GM21786 (cell line): Measurements from ENCODE around the gene CRACDL.

Experiments
- ATAC-seq: cut with Tn5 transposase; IDR thresholded peaks from one replicate; pipeline ENCODE4 v1.9.1; 2021; ENCODE audit not compliant: unreplicated experiment

CRACDL gene, protein sequence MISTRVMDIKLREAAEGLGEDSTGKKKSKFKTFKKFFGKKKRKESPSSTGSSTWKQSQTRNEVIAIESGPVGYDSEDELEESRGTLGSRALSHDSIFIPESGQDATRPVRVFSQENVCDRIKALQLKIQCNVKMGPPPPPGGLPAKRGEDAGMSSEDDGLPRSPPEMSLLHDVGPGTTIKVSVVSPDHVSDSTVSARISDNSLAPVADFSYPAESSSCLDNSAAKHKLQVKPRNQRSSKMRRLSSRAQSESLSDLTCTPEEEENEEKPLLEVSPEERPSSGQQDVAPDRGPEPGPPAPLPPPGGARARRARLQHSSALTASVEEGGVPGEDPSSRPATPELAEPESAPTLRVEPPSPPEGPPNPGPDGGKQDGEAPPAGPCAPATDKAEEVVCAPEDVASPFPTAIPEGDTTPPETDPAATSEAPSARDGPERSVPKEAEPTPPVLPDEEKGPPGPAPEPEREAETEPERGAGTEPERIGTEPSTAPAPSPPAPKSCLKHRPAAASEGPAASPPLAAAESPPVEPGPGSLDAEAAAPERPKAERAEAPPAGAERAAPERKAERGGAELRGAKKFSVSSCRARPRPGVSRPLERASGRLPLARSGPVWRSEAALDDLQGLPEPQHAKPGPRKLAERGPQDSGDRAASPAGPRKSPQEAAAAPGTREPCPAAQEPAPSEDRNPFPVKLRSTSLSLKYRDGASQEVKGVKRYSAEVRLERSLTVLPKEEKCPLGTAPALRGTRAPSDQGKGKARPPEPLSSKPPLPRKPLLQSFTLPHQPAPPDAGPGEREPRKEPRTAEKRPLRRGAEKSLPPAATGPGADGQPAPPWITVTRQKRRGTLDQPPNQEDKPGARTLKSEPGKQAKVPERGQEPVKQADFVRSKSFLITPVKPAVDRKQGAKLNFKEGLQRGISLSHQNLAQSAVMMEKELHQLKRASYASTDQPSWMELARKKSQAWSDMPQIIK

GRCh38 chr2:98935777-98936352 lies at the start of gene CRACDL:
Gene CRACDL (minus strand): TSS chr2:98936225. CDS start chr2:98846800, 89,425 bp downstream.
- ATAC-seq: no peak

DNA sequence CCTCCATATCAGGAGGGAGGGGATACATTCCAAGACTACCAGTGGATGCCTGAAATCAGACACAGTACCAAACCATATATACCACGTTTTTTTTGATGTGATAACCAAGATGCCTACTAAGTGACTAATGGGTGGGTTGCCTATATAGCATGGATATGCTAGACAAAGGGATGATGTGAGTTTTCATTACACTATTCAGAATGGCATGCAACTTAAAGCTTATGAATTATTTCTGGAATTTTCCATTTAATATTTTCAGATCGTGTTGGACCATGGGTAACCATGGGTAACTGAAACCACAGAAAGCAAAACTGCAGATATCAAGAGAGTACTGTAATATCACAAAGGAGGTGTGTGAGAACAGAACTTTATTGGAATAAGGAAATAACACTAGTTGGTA lies 39.6 kb upstream of the CRACDL start:
- no peak for ATAC-seq

GRCh38 chr2:98972582-98973167 lies 36.6 kb upstream of the CRACDL start:
- no peak for ATAC-seq

DNA sequence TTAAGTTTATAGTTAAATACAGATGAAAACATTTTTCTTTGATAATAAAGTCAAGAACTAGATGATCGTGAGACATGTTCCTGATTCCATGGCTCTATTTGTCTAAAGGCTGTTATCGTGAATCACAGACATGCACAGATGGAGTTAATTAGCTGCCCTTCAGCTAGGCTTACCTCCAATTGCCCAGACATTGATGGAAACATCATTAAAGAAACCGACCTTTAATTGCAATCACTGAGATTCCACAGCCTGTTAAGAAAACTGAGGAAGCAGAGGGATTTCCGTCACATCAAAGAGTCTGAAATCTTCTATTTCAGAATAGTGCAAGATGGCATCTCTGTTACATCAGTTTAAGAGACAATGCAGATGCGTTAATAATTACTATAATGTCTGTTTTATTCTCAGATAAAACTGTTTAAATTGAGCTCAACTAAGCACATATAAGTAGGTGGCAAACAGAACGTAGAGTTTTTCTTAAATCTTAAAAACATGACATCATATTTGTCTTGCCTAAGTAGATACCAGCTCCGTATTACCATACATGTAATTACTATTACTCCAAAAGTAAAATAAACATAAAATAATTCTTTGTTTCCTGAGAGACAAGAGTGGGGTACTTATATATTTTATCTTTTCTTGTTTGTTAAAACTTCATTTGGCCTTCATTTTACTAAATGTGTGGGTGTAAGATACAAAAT lies 23.9 kb upstream of the CRACDL start:
- ATAC-seq: no peak

- ATAC-seq: no peak
These were observed 16.9 kb upstream of the CRACDL start for GRCh38 chr2:98952966-98953365.

GRCh38 chr2:98948956-98949739 lies 13.1 kb upstream of the CRACDL start:
- no peak for ATAC-seq

- no peak for ATAC-seq
These were observed 11.5 kb upstream of the CRACDL start for GRCh38 chr2:98947554-98947953.

DNA sequence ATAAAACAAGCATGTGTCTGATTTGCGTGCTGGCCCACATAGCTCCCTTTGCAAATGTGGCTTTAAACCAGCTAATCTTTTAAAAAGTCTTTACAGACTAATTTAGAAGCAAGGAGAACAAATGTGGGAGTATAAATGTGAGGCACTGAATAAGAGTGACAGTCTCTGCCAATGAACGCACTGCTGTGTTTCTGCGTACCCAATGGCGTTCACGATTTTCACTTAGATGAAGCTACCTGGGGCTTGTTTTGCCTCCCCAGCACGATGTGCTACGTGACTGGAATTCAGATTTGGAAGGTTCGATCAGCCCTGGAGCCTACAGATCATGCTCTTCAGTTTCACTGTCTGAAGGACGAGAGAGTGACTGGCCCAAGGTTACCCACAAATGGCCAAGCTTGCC lies 10.8 kb upstream of the CRACDL start:
- no peak for ATAC-seq

DNA sequence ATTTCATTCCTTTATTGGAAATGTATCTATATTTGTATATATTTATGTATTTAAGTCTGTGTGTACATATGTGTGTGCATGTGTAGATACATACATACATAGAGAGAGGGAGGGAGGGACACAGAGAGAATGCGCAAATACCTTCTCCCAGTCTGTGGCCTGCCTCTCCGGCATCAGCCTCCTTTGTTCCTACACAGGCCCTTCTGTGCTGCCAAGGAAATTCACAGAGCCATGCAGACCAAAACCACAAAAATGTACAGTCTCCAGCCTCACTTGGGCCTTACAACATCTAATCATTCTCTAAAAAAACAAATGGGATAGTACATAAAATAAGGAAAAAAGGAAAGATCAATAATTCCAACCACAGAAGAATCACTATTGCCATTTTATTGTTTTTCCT lies 8.8 kb upstream of the CRACDL start:
- no peak for ATAC-seq

- ATAC-seq: no peak
These were observed 4.1 kb upstream of the CRACDL start for GRCh38 chr2:98940102-98940501.

DNA sequence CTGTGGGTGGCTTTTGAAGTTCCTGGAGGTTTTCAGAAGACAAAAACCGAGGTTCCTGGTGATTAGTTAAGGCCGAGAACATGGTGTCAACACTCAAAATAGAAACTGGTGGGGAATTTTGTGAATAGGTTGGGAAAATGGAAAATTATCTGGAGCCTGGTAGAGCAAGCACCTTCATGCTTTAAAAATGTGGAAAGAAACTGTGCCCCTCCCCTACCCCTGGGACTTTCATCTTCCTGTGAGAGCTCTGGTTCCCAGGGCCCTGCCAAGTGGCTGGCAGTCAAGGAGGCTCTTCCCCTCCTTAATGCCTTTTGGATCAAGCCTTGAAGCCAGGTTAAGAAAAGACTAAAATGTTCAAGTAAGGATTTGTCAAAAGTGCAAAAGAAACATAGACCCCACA lies 1.9 kb upstream of the CRACDL start:
- ATAC-seq: no peak

DNA sequence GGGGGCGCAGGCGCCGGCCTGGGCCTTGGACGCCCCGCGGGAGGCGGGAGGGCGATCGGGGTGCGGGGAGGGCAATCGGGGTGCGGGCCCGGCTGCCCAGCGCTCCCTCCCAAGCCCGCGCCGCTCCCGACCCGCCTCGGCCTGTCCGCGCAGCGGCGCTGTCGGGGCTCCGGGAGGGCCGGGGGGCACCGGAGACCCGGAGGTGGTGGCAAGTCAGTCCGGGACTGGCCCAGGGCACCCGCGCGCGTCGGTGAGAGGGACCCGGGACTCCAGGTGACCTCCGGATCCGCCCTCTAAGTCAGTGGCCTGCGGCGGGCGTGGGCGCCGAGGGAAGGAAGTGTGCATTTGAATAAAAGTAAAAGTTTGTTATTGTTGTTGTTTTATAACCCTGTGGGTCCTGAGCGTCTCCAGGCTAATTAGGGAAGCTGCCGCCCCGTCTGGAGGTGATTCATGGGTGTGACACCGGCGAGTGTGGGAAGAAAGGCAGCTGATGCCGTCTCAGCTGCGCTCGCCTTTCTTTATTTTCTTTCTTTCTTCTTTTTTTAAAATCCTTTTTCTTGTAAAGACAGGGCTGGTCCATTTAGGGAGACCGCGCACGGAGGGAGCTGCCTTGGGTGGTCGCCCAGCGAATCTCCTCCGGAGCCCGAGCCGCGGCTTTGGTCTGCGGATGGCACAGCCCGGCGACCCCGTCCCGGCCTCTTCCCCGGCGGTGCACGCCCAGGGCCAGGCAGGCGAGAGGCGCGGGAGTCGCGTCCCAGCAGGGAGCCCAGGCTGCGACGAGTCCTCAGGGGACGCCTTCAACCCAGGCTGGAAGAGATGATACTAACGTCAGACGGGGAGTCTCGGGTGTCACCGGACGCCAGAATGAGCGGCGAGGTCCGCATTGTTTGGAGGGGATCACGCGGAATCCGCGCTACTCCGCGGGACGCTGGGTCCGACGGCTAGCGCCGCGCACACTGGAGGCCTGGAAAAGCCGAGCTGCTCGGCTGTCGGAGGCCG lies 627 bp upstream of the CRACDL start:
- ATAC-seq: no peak

GRCh38 chr2:98935111-98935770 lies 784 bp downstream of the CRACDL start:
- no peak for ATAC-seq

GRCh38 chr2:98932778-98933343 lies 3.2 kb downstream of the CRACDL start:
- no peak for ATAC-seq

DNA sequence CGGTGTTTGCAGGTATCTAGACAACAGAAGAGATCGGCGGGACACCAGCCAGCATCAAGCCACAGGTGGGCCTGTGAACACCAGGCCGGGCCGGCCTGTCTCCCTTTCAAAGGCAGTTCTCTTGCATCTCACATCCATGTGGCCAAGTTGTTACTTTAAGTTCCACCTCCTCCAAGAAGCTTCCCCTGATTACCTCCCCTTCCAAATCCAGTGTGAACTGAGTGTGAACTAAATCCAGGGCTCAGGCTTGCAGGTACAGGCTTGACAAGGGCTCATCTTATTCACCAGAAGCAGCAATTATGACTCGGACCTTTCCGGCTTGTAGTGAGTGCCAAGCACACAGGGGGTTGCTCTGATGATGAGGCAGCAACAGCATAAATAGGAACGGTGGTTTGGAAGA lies 3.9 kb downstream of the CRACDL start:
- no peak for ATAC-seq

DNA sequence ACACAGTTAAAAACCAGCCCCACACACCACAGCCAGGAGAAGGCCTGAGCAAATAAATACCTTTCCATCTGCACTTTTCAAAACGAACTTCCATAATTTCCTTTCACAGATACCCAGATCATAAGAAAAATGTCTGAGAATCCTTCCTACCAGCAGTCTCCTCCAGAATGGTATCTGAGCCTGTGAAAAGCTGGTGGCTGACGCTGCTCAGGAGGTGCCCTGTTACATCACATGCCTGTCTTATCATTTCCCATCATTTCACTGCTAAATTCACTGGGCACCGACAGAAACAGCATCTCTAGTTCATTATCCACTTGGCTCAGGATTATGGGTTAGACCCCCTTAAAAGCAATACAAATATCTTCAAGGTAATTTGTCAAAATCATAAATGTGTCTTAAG lies 4.4 kb downstream of the CRACDL start:
- no peak for ATAC-seq

DNA sequence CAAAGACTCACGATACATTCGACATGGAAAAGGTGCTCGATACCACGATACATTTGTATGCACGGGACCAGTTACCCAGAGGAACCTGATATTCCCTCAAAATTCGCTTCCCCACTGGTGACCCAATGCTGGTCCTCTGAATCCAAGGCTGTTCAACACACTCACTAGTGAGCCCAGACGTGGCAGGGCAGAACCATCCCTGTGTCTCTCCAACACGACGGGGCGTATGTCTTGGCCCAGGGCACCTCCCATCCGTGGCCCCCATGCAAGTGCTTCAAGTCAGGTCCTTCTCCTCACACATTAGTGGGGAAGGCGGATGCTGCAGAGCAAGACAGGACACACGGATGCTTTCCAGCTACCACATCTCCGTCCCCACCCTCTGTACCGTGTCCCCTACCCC lies 6.1 kb downstream of the CRACDL start:
- ATAC-seq: no peak

DNA sequence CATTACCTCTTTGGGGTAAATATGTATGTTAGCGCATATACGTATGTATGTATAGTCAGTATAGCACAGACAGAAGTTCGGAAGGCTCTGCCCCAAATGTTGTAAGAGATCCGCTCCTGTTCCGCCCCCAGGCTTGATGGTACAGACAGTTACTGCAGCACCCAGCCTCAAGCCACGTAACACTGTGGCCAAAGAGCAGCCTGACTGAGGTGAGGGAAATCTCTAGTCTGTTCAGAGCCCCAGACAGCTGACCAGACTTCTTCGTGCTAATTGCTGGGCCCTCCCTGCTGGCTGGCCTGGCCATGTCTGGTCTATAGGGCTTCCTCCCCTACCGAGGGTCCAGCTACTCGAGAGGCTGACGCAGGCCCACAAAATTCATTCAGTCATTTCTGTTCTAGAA lies 7.8 kb downstream of the CRACDL start:
- ATAC-seq: no peak
